Measurements from ENCODE around the gene TACO1.

TACO1 gene

DNA sequence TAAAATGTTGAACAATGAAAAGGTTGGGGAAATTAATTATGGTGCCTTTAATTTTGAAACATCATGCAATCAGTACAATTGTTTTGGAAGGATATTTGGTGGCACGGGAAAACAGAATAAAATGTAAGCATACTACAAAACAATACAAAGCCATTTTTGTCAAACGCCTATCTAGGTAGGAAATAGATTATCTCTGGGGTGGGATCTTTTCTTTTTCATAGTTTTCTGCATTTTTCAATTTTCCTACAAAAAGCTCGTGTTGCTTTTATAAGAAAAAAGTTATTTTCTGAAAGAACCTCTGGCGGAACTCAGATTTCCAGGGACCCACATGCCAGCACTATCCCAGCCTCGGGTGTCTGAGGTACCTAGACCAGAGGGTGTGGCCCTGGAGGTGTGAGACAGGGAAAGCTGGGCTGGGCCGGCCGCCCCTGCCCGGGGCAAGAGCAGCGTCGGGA is 20.6 kb downstream of the TACO1 start:
- DNase-seq = no peak
- H3K27ac ChIP-seq = peak overlapping the region; percentile 73
- TF ChIP-seq, protein P1, sequence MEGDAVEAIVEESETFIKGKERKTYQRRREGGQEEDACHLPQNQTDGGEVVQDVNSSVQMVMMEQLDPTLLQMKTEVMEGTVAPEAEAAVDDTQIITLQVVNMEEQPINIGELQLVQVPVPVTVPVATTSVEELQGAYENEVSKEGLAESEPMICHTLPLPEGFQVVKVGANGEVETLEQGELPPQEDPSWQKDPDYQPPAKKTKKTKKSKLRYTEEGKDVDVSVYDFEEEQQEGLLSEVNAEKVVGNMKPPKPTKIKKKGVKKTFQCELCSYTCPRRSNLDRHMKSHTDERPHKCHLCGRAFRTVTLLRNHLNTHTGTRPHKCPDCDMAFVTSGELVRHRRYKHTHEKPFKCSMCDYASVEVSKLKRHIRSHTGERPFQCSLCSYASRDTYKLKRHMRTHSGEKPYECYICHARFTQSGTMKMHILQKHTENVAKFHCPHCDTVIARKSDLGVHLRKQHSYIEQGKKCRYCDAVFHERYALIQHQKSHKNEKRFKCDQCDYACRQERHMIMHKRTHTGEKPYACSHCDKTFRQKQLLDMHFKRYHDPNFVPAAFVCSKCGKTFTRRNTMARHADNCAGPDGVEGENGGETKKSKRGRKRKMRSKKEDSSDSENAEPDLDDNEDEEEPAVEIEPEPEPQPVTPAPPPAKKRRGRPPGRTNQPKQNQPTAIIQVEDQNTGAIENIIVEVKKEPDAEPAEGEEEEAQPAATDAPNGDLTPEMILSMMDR (IDR thresholded peaks at IDR 0.05; ENCODE audit: low read depth, low read length) = no peak
- H3K9me3 ChIP-seq (ENCODE audit: severe bottlenecking) = no peaks in the 10 kb centered on the region
- H3K27me3 ChIP-seq (ENCODE audit: insufficient read depth, low read depth, severe bottlenecking) = no peaks in the 10 kb centered on the region
- peak overlapping the region; percentile 74 for H3K4me3 ChIP-seq (ENCODE audit: low read depth, low read length)
- no peaks in the 10 kb centered on the region for H3K36me3 ChIP-seq

GRCh38 chr17:63621684-63622573 is 21.2 kb downstream of the TACO1 start, which contains the start of gene MAP3K3:
Gene MAP3K3, plus strand, starts transcription at chr17:63622417. Its CDS starts 343 bp downstream, at chr17:63622760.
- TF ChIP-seq, protein P1 (IDR thresholded peaks at IDR 0.05; ENCODE audit: low read depth, low read length) = peak; percentile 41
- peak within 1 kb of the TSS; percentile 78 for H3K27ac ChIP-seq
- DNase-seq = peak; percentile 100

GRCh38 chr17:63622574-63623390 is 22.1 kb downstream of the TACO1 start:
- DNase-seq = peak; percentile 82
- peak overlapping the region; percentile 78 for H3K27ac ChIP-seq

More at GRCh38 chr17:63621684-63622573, 21.2 kb downstream of the TACO1 start, which contains the start of gene MAP3K3:
- H3K9me3 ChIP-seq (ENCODE audit: severe bottlenecking) = no peaks in the 10 kb centered on the region
- no peaks in the 10 kb centered on the region for H3K27me3 ChIP-seq (ENCODE audit: insufficient read depth, low read depth, severe bottlenecking)
- H3K36me3 ChIP-seq = no peaks in the 10 kb centered on the region
- peak within 1 kb of the TSS; percentile 74 for H3K4me3 ChIP-seq (ENCODE audit: low read depth, low read length)

DNA sequence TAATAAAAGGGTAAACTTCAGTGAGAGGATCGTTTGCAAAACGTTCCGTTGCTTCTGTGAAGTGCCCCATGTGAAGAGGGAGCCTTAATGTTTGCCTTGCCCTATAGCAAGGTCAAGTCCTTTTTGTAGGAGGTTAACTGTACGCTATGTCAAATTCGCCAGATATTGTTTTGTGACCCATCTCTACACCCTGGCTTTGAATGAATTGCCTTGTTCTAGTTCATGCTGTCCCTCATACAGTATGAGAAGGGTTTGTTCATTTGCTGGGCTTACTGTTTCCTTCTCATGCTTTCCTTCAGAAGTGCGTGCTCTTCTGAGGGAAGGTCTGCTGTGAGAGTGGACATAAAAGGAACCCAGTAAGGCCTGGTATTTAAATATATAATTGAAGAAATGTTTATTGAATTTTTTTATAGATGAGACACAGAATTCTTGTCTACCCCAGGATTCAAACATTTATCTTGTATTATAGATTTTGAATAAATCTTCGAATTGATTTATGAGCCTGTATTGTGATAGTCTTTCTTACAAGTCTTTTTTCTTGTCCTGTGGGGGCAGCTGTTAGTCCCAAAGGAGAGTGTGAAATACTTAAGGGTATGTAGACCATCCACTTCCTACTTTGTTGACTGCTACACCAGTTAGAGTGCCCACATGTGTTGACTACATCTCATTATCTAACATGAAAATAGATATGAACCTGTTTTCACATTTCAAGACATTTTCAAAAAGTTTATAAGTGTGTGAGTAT is 23.3 kb downstream of the TACO1 start:
- H3K27me3 ChIP-seq (ENCODE audit: insufficient read depth, low read depth, severe bottlenecking) = no peaks in the 10 kb centered on the region
- H3K4me3 ChIP-seq (ENCODE audit: low read depth, low read length) = peak overlapping the region; percentile 64
- H3K36me3 ChIP-seq = peaks cover 4% of the 10 kb centered on the region; the same call in 1 of the 2 replicates
- TF ChIP-seq, protein P1 (IDR thresholded peaks at IDR 0.05; ENCODE audit: low read depth, low read length) = no peak
- no peaks in the 10 kb centered on the region for H3K9me3 ChIP-seq (ENCODE audit: severe bottlenecking)
- no peak for DNase-seq
- H3K27ac ChIP-seq = peak overlapping the region; percentile 78

More at GRCh38 chr17:63622574-63623390, 22.1 kb downstream of the TACO1 start:
- no peaks in the 10 kb centered on the region for H3K36me3 ChIP-seq
- H3K27me3 ChIP-seq (ENCODE audit: insufficient read depth, low read depth, severe bottlenecking) = no peaks in the 10 kb centered on the region
- H3K4me3 ChIP-seq (ENCODE audit: low read depth, low read length) = peak overlapping the region; percentile 64
- TF ChIP-seq, protein P1 (IDR thresholded peaks at IDR 0.05; ENCODE audit: low read depth, low read length) = no peak
- no peaks in the 10 kb centered on the region for H3K9me3 ChIP-seq (ENCODE audit: severe bottlenecking)

DNA sequence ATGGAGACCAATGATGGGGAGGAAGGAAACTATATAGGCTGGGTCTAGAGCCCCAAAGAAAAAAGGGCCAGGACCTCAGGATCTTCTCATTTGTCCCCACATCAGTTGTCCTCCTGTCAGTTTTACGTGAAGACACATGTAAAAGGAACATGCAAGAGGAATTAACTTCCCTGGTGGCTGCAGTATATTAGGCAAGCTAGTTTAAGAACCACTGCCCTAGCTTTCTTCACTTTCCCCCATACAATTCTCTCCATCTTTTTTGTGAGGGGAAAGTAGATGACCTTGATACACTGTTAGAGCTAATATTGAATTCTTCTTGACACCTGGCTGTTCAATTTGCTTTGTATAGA is 23.8 kb downstream of the TACO1 start:
- DNase-seq = no peak
- Histone ChIP-seq H3K4me3 (ENCODE audit: low read depth, low read length) (no peak overlapping the region), H3K27ac (no peak overlapping the region), H3K36me3 (peaks cover 7% of the 10 kb centered on the region; the same call in 1 of the 2 replicates), H3K9me3 (ENCODE audit: severe bottlenecking) (no peaks in the 10 kb centered on the region), H3K27me3 (ENCODE audit: insufficient read depth, low read depth, severe bottlenecking) (no peaks in the 10 kb centered on the region)
- TF ChIP-seq, protein P1 (IDR thresholded peaks at IDR 0.05; ENCODE audit: low read depth, low read length) = no peak
